IMR-90 (cell line): ENCODE measurements around the gene LRFN2. TPM values are rescaled to one million over a fixed set of nuclear protein-coding genes. Genes with fewer than 3 reads are reported as not detected.

Source experiments
- ATAC-seq: fragments of 200-7000 bp; cut with Tn5 transposase; 2 replicates; pipeline ENCODE4 v1.9.1; 2020; ENCODE audit warnings: low read depth, mild to moderate bottlenecking, moderate library complexity
- BruUV-seq: library from RNA; stranded (reverse); fragments of 400-500 nt; replicated peaks from 2 replicates; lab custom pipeline; 2021; lab: Mats Ljungman, UMichigan
- CTCF ChIA-PET: fragments of 300-600 bp; formaldehyde crosslinking; extraction: SDS; loops from one replicate; lab custom pipeline; 2021; ENCODE audit warnings: antibody characterized with exemption; lab: Yijun Ruan, JAX
- POLR2A ChIA-PET: fragments of 300-600 bp; sonication (Branson Sonifier 250); formaldehyde crosslinking; loops from one replicate; lab custom pipeline; 2022; ENCODE audit warnings: antibody characterized with exemption; ENCODE audit not compliant: unreplicated experiment; lab: Charles Lee
- DNase-seq: peaks from one replicate; pipeline ENCODE4 v3.0.0; 2013
- H2AFZ ChIP-seq: replicated peaks from 2 replicates; pipeline ENCODE3; 2013; ENCODE audit warnings: low read length, mild to moderate bottlenecking; ENCODE audit not compliant: poor library complexity
- H2AK5ac ChIP-seq: 2 replicates; pipeline ENCODE4 v1.6.1; 2013; ENCODE audit warnings: low read depth, low read length, inconsistent platforms
- H2AK9ac ChIP-seq: replicated peaks from 2 replicates; pipeline ENCODE3; 2013; ENCODE audit warnings: mild to moderate bottlenecking, low read depth, low read length, moderate library complexity; ENCODE audit not compliant: poor library complexity
- H2BK120ac ChIP-seq: 2 replicates; pipeline ENCODE4 v1.6.1; 2013; ENCODE audit warnings: low read depth, low read length, inconsistent platforms
- H2BK15ac ChIP-seq: 3 replicates; pipeline ENCODE4 v1.6.1; 2013; ENCODE audit warnings: low read depth, low read length, inconsistent platforms
- H2BK20ac ChIP-seq: 2 replicates; pipeline ENCODE4 v1.6.1; 2013; ENCODE audit warnings: low read depth, mild to moderate bottlenecking, inconsistent platforms, low read length, moderate library complexity
- H2BK5ac ChIP-seq: 2 replicates; pipeline ENCODE4 v1.6.1; 2013; ENCODE audit warnings: mild to moderate bottlenecking, low read depth, low read length, inconsistent platforms; ENCODE audit not compliant: poor library complexity, severe bottlenecking
- H3K14ac ChIP-seq: replicated peaks from 2 replicates; pipeline ENCODE4 v1.6.1; 2013; ENCODE audit warnings: low read depth, low read length, inconsistent platforms
- H3K18ac ChIP-seq: 2 replicates; pipeline ENCODE4 v1.6.1; 2013; ENCODE audit warnings: low read depth, low read length, control low read depth
- H3K23ac ChIP-seq: 2 replicates; pipeline ENCODE4 v1.6.1; 2013; ENCODE audit warnings: low read depth, low read length, inconsistent platforms
- H3K27ac ChIP-seq: 2 replicates; pipeline ENCODE4 v1.5.1; 2013; ENCODE audit warnings: mild to moderate bottlenecking, control low read depth, low read length; ENCODE audit not compliant: insufficient read depth
- H3K27me3 ChIP-seq: 2 replicates; pipeline ENCODE4 v1.6.1; 2013; ENCODE audit warnings: low read length; ENCODE audit not compliant: control insufficient read depth, insufficient read depth
- H3K36me3 ChIP-seq: 2 replicates; pipeline ENCODE4 v1.6.1; 2013; ENCODE audit warnings: low read length, mixed read lengths; ENCODE audit not compliant: control insufficient read depth, insufficient read depth
- H3K4ac ChIP-seq: 2 replicates; pipeline ENCODE4 v1.6.1; 2013; ENCODE audit warnings: low read depth, low read length, inconsistent platforms
- H3K4me1 ChIP-seq: 2 replicates; pipeline ENCODE4 v1.6.1; 2013; ENCODE audit warnings: low read length, mixed read lengths; ENCODE audit not compliant: control insufficient read depth, insufficient read depth
- H3K4me2 ChIP-seq: 2 replicates; pipeline ENCODE4 v1.6.1; 2013; ENCODE audit warnings: low read depth, mild to moderate bottlenecking, control low read depth, low read length, moderate library complexity
- H3K4me3 ChIP-seq: 2 replicates; pipeline ENCODE4 v1.5.1; 2013; ENCODE audit warnings: low read depth, mild to moderate bottlenecking, control low read depth, low read length, moderate library complexity; ENCODE audit not compliant: insufficient read depth
- H3K56ac ChIP-seq: 2 replicates; pipeline ENCODE4 v1.6.1; 2013; ENCODE audit warnings: low read length, inconsistent platforms; ENCODE audit not compliant: insufficient read depth; ENCODE audit errors: extremely low read depth
- H3K79me1 ChIP-seq, 2 experiments: 2 replicates each; pipeline ENCODE4 v1.6.1; 2013; ENCODE audit warnings: low read length in 2 of 2, inconsistent platforms in 1 of 2, low read depth in 1 of 2
- H3K9ac ChIP-seq: 2 replicates; pipeline ENCODE4 v1.6.1; 2013; ENCODE audit warnings: low read depth, low read length, control low read depth
- H3K9me1 ChIP-seq: 2 replicates; pipeline ENCODE4 v1.6.1; 2013; ENCODE audit warnings: low read length, inconsistent platforms; ENCODE audit not compliant: insufficient read depth
- H3K9me3 ChIP-seq: 2 replicates; pipeline ENCODE4 v1.6.1; 2013; ENCODE audit warnings: low read length; ENCODE audit not compliant: control insufficient read depth, insufficient read depth
- H4K20me1 ChIP-seq: 2 replicates; pipeline ENCODE4 v1.6.1; 2013; ENCODE audit warnings: low read length, inconsistent platforms; ENCODE audit not compliant: insufficient read depth
- H4K5ac ChIP-seq: 2 replicates; pipeline ENCODE4 v1.6.1; 2013; ENCODE audit warnings: mild to moderate bottlenecking, low read depth, low read length, control low read depth
- H4K8ac ChIP-seq, 2 experiments: 2 replicates each; pipeline ENCODE4 v1.6.1; 2013; ENCODE audit warnings: low read depth in 2 of 2, low read length in 2 of 2, control low read depth in 1 of 2, inconsistent platforms in 1 of 2
- H4K91ac ChIP-seq: 2 replicates; pipeline ENCODE4 v1.6.1; 2013; ENCODE audit warnings: low read depth, low read length, inconsistent platforms; ENCODE audit not compliant: insufficient read depth
- BHLHE40 ChIP-seq: fragments of 150-350 bp; IDR thresholded peaks from 2 replicates; pipeline ENCODE4 v1.6.1; 2016; ENCODE audit warnings: mild to moderate bottlenecking, low read depth, low read length
- CEBPB ChIP-seq: IDR thresholded peaks from 2 replicates; pipeline ENCODE4 v1.6.1; 2012; ENCODE audit warnings: low read depth, low read length, improper control_type of control experiment
- CHD1 ChIP-seq: IDR thresholded peaks from 2 replicates; pipeline ENCODE4 v1.6.1; 2012; ENCODE audit warnings: low read depth, low read length, improper control_type of control experiment
- MAZ ChIP-seq: IDR thresholded peaks from 2 replicates; pipeline ENCODE4 v1.6.1; 2012; ENCODE audit warnings: low read depth, mild to moderate bottlenecking, low read length, improper control_type of control experiment, moderate library complexity, borderline replicate concordance
- MXI1 ChIP-seq: IDR thresholded peaks from 2 replicates; pipeline ENCODE4 v1.6.1; 2012; ENCODE audit warnings: low read depth, mild to moderate bottlenecking, low read length, moderate library complexity, borderline replicate concordance
- NFE2L2 ChIP-seq: fragments of 150-350 bp; IDR thresholded peaks from 2 replicates; pipeline ENCODE4 v1.6.1; 2016; ENCODE audit warnings: low read depth, mild to moderate bottlenecking, low read length
- RAD21 ChIP-seq: IDR thresholded peaks from 2 replicates; pipeline ENCODE4 v1.6.1; 2012; ENCODE audit warnings: low read length, improper control_type of control experiment
- RCOR1 ChIP-seq: IDR thresholded peaks from 2 replicates; pipeline ENCODE4 v1.6.1; 2012; ENCODE audit warnings: mild to moderate bottlenecking, low read length, improper control_type of control experiment; ENCODE audit not compliant: insufficient replicate concordance
- RFX5 ChIP-seq: IDR thresholded peaks from 2 replicates; pipeline ENCODE4 v1.8.0; 2012; ENCODE audit warnings: low read depth, mild to moderate bottlenecking, low read length, moderate library complexity
- SMC3 ChIP-seq: fragments of 150-350 bp; IDR thresholded peaks from 2 replicates; pipeline ENCODE4 v1.6.1; 2016; ENCODE audit warnings: low read depth, mild to moderate bottlenecking, antibody characterized with exemption, low read length, moderate library complexity
- WGBS, 2 experiments: methylation state at CpG; one replicate each; pipeline versions ENCODE4 v1.1.5 to v1.1.7; 2013; ENCODE audit warnings: missing lambda C conversion rate in 2 of 2; ENCODE audit not compliant: insufficient read length in 1 of 2; ENCODE audit errors: extremely low coverage in 2 of 2; 5-methylcytosine and 5-hydroxymethylcytosine counted together
- dilution Hi-C: fragments of 300-500 bp; cut with HindIII; formaldehyde crosslinking; loops from one replicate; pipeline ENCODE4 v1.14.3; 2018; ENCODE audit warnings: low sequenced_read_pairs; ENCODE audit not compliant: unreplicated experiment
- in situ Hi-C: fragments of 300-500 bp; cut with MboI; formaldehyde crosslinking; loops from 3 replicates; pipeline ENCODE4 v1.14.3; 2019; ENCODE audit warnings: low sequenced_read_pairs, inconsistent platforms, mixed read lengths
- intact Hi-C: fragments of 100-400 bp; cut with micrococcal nuclease; formaldehyde crosslinking; loops from 2 replicates; pipeline ENCODE4 v1.10.0; 2022
- polyA plus RNA-seq, 3 experiments: library from polyadenylated mRNA; depleted of rRNA; stranded (reverse); fragments of >200 nt; gene quantifications; 2 replicates each; pipeline ENCODE4 v1.2.3, GENCODE V29; 2012; ENCODE audit warnings: low replicate concordance in 1 of 3
- total RNA-seq: library from RNA; depleted of rRNA; stranded (reverse); fragments of >200 nt; gene quantifications from 2 replicates; pipeline ENCODE4 v1.2.3, GENCODE V29; 2012
- TF ChIP-seq, protein P1 (sequence below): fragments of 150-350 bp; IDR thresholded peaks from 2 replicates; pipeline ENCODE4 v1.6.1; 2016; ENCODE audit warnings: low read depth, mild to moderate bottlenecking, low read length, moderate library complexity, borderline replicate concordance

Gene LRFN2
- total and polyA plus RNA-seq, 2 of the 4 experiments (the other 2 are of a cell fraction): not detected

DNA sequence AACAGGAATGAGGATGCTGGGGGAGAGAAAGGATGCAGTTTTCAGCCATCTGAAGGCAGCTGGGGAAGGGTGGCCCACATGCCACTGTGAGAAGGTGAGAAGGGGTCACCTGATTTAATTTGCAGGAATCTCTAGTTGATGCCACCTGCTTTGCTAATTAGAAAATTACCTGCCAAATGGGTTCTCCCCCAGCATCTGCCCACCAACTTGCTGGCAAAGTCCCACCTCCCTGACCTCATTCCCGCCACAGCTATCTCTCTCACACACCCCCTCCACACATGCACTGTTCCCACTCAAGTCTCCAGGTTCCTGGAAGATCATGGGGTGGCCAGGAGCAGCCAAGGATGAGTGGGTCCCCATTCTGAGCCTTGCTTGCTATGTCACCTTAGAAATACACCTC, 70.7 kb downstream of the LRFN2 start:
- no peak overlapping the region for H2BK20ac ChIP-seq
- in situ Hi-C loops: no loop called here
- TF ChIP-seq BHLHE40: no peak
- no peak for TF ChIP-seq SMC3
- no peak for TF ChIP-seq CHD1
- TF ChIP-seq RAD21: no peak
- TF ChIP-seq CEBPB: no peak
- no peak for TF ChIP-seq MAZ
- TF ChIP-seq NFE2L2: no peak
- TF ChIP-seq, protein P1, sequence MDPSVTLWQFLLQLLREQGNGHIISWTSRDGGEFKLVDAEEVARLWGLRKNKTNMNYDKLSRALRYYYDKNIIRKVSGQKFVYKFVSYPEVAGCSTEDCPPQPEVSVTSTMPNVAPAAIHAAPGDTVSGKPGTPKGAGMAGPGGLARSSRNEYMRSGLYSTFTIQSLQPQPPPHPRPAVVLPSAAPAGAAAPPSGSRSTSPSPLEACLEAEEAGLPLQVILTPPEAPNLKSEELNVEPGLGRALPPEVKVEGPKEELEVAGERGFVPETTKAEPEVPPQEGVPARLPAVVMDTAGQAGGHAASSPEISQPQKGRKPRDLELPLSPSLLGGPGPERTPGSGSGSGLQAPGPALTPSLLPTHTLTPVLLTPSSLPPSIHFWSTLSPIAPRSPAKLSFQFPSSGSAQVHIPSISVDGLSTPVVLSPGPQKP: no peak
- TF ChIP-seq RFX5: no peak
- TF ChIP-seq RCOR1: no peak
- no peak for TF ChIP-seq MXI1
- ATAC-seq: no peak
- no peak overlapping the region for H4K8ac ChIP-seq
- intact Hi-C loops: no loop called here
- no peaks in the 10 kb centered on the region for H3K4me1 ChIP-seq
- no peak overlapping the region for H3K27ac ChIP-seq
- H2AFZ ChIP-seq: no peak overlapping the region
- no peak overlapping the region for H2BK5ac ChIP-seq
- ChIA-PET POLR2A (no interaction called here), CTCF (no interaction called here)
- no peak overlapping the region for H3K23ac ChIP-seq
- H4K91ac ChIP-seq: no peak overlapping the region
- H3K36me3 ChIP-seq: no peaks in the 10 kb centered on the region
- no peaks in the 10 kb centered on the region for H4K20me1 ChIP-seq
- H3K9me3 ChIP-seq: no peaks in the 10 kb centered on the region
- no TSS peak for BruUV-seq
- H3K4me2 ChIP-seq: no peak overlapping the region
- DNase-seq: no peak
- dilution Hi-C loops: no loop called here
- no peak overlapping the region for H3K4ac ChIP-seq
- no peak overlapping the region for H3K4me3 ChIP-seq
- H2AK5ac ChIP-seq: no peak overlapping the region
- H3K79me1 ChIP-seq: no peaks in the 10 kb centered on the region
- no peak overlapping the region for H2BK15ac ChIP-seq
- no peaks in the 10 kb centered on the region for H3K27me3 ChIP-seq
- no peak overlapping the region for H2BK120ac ChIP-seq
- no peak overlapping the region for H3K14ac ChIP-seq
- H3K9ac ChIP-seq: no peak overlapping the region
- no peak overlapping the region for H4K5ac ChIP-seq
- no peak overlapping the region for H2AK9ac ChIP-seq
- no peak overlapping the region for H3K56ac ChIP-seq
- 20% methylated on average over 1 of the region's 1 CpG; no CpG with 5 or more reads in 1 of the 2 experiments for WGBS, 2 experiments
- no peaks in the 10 kb centered on the region for H3K9me1 ChIP-seq
- no peak overlapping the region for H3K18ac ChIP-seq
